Adipose tissue (tissue), 3 donors: ENCODE measurements around the gene PLCH2. TPM values are rescaled to one million over a fixed set of nuclear protein-coding genes. Genes with fewer than 3 reads are reported as not detected.

Experiments
- H3K27ac ChIP-seq: one replicate; pipeline ENCODE4 v1.5.1; 2013; ENCODE audit warnings: low read depth, low read length
- WGBS, 3 donors: extraction: QIAGEN DNeasy Blood & Tissue Kit; methylation state at CpG; one replicate each; pipeline ENCODE4 v1.1.7; 2013; 5-methylcytosine and 5-hydroxymethylcytosine counted together
- polyA plus RNA-seq, 3 donors: library from polyadenylated mRNA; stranded (reverse); fragments of 200-250 nt; gene quantifications; one replicate each; pipeline ENCODE4 v1.2.3, GENCODE V29; 2013
- donor health status: healthy with polysubstance abuse.
- donor health status: Bipolar disorder and iron deficiency.
- donor health status: healthy.

Gene PLCH2
- polyA plus RNA-seq: 1 to 10 TPM in 1 of 3 donors, under 1 TPM in 2; 0.45 to 2.2 (median 0.62) TPM

GRCh38 chr1:2476061-2476999 is at the start of gene PLCH2:
TSS of gene PLCH2 (plus strand) at chr1:2476289. CDS start at chr1:2476589, 300 bp downstream.
- 77 to 82% (median 81%) methylated on average over 26 to 34 of the region's 34 CpGs for WGBS, 3 donors
- no peak within 1 kb of the TSS for H3K27ac ChIP-seq

- WGBS, 3 donors: 41 to 78% (median 62%) methylated on average over 18 of the region's 18 CpGs
- H3K27ac ChIP-seq: no peak overlapping the region
Measured at GRCh38 chr1:2426540-2426939, 49.5 kb upstream of the PLCH2 start.

- no peak overlapping the region for H3K27ac ChIP-seq
- 74 to 86% (median 77%) methylated on average over 17 to 18 of the region's 18 CpGs for WGBS, 3 donors
Measured at GRCh38 chr1:2427051-2427450, 49.0 kb upstream of the PLCH2 start.

GRCh38 chr1:2427976-2428375 is 48.1 kb upstream of the PLCH2 start:
- H3K27ac ChIP-seq: no peak overlapping the region
- 73 to 76% (median 75%) methylated on average over 9 to 10 of the region's 10 CpGs for WGBS, 3 donors

- WGBS, 3 donors: 90 to 92% (median 90%) methylated on average over 26 to 28 of the region's 28 CpGs
- H3K27ac ChIP-seq: no peak overlapping the region
Measured at GRCh38 chr1:2428490-2428889, 47.6 kb upstream of the PLCH2 start.

- WGBS, 3 donors: 77 to 87% (median 78%) methylated on average over 20 of the region's 20 CpGs
- no peak overlapping the region for H3K27ac ChIP-seq
Measured at GRCh38 chr1:2429780-2430591, 46.1 kb upstream of the PLCH2 start.

- WGBS, 3 donors: 69 to 77% (median 72%) methylated on average over 10 of the region's 10 CpGs
- no peak overlapping the region for H3K27ac ChIP-seq
Measured at GRCh38 chr1:2430592-2430973, 45.5 kb upstream of the PLCH2 start.

- WGBS, 3 donors: 38 to 47% (median 47%) methylated on average over 16 of the region's 16 CpGs
- no peak overlapping the region for H3K27ac ChIP-seq
Measured at GRCh38 chr1:2431103-2431502, 45.0 kb upstream of the PLCH2 start.

GRCh38 chr1:2431518-2431917 is 44.6 kb upstream of the PLCH2 start:
- no peak overlapping the region for H3K27ac ChIP-seq
- WGBS, 3 donors: 55 to 61% (median 59%) methylated on average over 9 to 10 of the region's 10 CpGs

- H3K27ac ChIP-seq: no peak overlapping the region
- 13 to 44% (median 30%) methylated on average over 10 to 16 of the region's 16 CpGs for WGBS, 3 donors
Measured at GRCh38 chr1:2432441-2432844, 43.6 kb upstream of the PLCH2 start.

GRCh38 chr1:2433196-2433595 is 42.9 kb upstream of the PLCH2 start:
- H3K27ac ChIP-seq: no peak overlapping the region
- 56 to 78% (median 74%) methylated on average over 11 to 13 of the region's 13 CpGs for WGBS, 3 donors

- 54 to 59% (median 54%) methylated on average over 34 of the region's 34 CpGs for WGBS, 3 donors
- H3K27ac ChIP-seq: no peak overlapping the region
Measured at GRCh38 chr1:2433936-2434655, 42.0 kb upstream of the PLCH2 start.

- WGBS, 3 donors: 55 to 63% (median 58%) methylated on average over 9 of the region's 9 CpGs
- H3K27ac ChIP-seq: no peak overlapping the region
Measured at GRCh38 chr1:2435091-2435490, 41.0 kb upstream of the PLCH2 start.

- H3K27ac ChIP-seq: no peak overlapping the region
- 44 to 65% (median 58%) methylated on average over 1 to 2 of the region's 2 CpGs for WGBS, 3 donors
Measured at GRCh38 chr1:2435746-2436355, 40.2 kb upstream of the PLCH2 start.

- WGBS, 3 donors: 68 to 84% (median 80%) methylated on average over 6 to 7 of the region's 7 CpGs
- H3K27ac ChIP-seq: no peak overlapping the region
Measured at GRCh38 chr1:2436876-2437275, 39.2 kb upstream of the PLCH2 start.

- WGBS, 3 donors: 80 to 86% (median 85%) methylated on average over 15 of the region's 15 CpGs
Measured at GRCh38 chr1:2437617-2438016, 38.5 kb upstream of the PLCH2 start.

GRCh38 chr1:2438038-2438437 is 38.1 kb upstream of the PLCH2 start:
- no peak overlapping the region for H3K27ac ChIP-seq
- WGBS, 3 donors: 51 to 72% (median 57%) methylated on average over 15 of the region's 15 CpGs

More at GRCh38 chr1:2437617-2438016, 38.5 kb upstream of the PLCH2 start:
- no peak overlapping the region for H3K27ac ChIP-seq

- H3K27ac ChIP-seq: no peak overlapping the region
- WGBS, 3 donors: 80 to 90% (median 89%) methylated on average over 14 of the region's 14 CpGs
Measured at GRCh38 chr1:2438641-2439040, 37.4 kb upstream of the PLCH2 start.
